Stimulated activated CD8-positive, alpha-beta memory T cell treated with anti-CD3 and anti-CD28 coated beads, Interleukin-4, amount 100 ng/mL, for 48 hours (primary cell): ENCODE results near the gene RHOT1.
"Not testable (repeated sequence)": the region's sequence is repeated elsewhere in the genome, so short reads cannot be mapped to it uniquely, and the experiment has no call there.

Experiments
- DNase-seq: peaks from one replicate; pipeline ENCODE4 v3.0.0-alpha.2; 2020

The RHOT1 gene

GRCh38 chr17:32142038-32142856, at the start of gene RHOT1:
Gene RHOT1 (plus strand): TSS chr17:32142502. CDS start chr17:32142693, 191 bp downstream.
- DNase-seq, result peak; percentile 80

GRCh38 chr17:32099686-32100085, 42.6 kb upstream of the RHOT1 start:
- DNase-seq, result no peak

DNA sequence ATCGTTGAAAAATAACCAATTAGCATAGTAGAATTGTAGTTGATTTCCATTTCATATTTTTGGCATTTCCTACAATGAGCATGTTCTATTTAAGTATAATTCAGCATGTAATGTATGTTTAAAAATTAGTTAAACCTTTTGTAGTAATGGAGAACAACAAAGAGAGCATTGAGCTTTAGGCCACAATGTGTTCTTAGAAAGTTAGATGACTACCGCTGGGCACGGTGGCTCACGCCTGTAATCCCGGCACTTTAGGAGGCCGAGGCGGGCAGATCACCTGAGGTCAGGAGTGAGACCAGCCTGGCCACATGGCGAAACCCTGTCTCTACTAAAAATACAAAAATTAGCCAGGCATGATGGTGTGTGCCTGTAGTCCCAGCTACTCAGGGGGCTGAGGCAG, 42.0 kb upstream of the RHOT1 start:
- DNase-seq, result not testable (repeated sequence)

- DNase-seq, result no peak
These were observed 41.2 kb upstream of the RHOT1 start for GRCh38 chr17:32100971-32101631.

- DNase-seq, result no peak
These were observed 40.1 kb upstream of the RHOT1 start for GRCh38 chr17:32102172-32102571.

GRCh38 chr17:32102646-32103186, 39.6 kb upstream of the RHOT1 start:
- no peak for DNase-seq

DNA sequence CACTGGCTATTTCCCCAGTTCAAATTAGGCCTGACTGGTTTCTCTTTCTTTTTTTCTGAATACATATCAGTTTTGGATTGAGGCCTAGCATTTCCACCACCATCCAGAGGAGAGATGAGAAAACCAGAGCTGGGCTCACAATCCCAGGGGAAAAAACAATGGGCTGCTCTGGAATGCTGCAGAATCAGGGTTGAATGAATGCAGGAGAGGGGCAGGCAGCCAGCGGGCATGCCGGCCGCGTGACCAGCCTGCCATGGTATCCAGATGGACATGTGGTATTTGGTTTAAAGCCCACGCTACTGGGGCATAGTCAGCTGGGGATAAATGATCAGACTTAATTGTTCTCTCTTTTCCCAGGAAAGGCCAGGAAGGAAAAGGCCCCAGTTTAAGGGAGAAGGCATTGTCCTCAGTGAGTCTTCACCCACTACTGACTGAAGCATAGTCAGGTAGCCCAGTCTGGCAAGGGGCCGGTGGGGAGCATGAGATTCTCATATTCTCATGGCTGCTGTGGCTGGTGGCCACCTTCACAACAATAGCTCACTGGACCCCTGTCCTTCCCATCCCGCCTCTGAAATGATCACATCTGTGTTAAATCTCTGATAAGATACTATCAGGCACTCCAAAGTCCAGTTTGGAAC, 38.7 kb upstream of the RHOT1 start:
- DNase-seq, result no peak

- DNase-seq, result no peak
These were observed 38.1 kb upstream of the RHOT1 start for GRCh38 chr17:32104158-32104557.

DNA sequence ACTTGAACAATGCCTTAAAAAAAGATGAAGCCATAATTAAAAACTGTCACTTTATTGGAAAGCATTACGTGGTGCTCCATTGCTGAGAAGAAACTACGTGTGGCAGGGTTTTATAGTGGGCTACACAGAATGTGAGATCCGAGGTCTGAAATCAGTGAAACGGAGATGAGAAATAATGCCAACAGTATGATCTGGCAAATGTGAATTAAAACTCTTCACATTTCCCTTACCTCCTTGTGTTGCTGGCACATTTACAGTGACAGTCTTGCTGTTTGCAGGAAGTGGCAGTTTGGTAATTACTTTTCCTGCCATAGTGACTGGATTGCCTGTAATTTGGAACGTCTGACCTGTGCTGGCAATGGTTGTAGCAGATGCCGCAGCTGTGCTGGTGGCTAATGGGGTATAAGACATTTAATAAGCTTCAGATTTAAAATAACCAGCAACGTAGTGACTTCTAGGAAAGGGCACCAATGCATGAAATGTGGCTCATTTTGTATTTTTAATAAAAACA, 35.8 kb upstream of the RHOT1 start:
- not testable (repeated sequence) for DNase-seq

- not testable (repeated sequence) for DNase-seq
These were observed 35.1 kb upstream of the RHOT1 start for GRCh38 chr17:32107194-32107593.

GRCh38 chr17:32110596-32110995, 31.7 kb upstream of the RHOT1 start:
- DNase-seq, result no peak

- peak; percentile 49 for DNase-seq
These were observed 31.0 kb upstream of the RHOT1 start for GRCh38 chr17:32111141-32111771.

DNA sequence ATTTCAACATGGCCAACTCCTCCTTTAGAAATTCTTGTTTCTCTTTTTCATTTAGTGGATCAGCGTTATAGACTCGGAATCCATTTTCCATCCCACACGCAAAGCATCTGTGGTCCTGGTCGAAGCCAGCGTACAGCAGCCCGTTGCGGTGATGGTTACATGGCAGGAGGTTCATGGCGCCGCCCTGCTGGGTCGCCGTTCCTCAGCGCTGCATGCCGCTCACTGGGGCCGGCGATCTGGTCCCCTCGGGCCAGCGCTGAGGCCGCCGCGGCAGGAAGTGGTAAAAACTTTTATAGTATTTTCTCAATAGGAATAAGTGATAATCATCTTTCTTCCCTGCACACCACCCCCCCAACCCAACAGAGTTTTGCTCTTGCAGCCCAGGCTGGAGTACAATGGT, 29.9 kb upstream of the RHOT1 start:
- DNase-seq, result no peak

DNA sequence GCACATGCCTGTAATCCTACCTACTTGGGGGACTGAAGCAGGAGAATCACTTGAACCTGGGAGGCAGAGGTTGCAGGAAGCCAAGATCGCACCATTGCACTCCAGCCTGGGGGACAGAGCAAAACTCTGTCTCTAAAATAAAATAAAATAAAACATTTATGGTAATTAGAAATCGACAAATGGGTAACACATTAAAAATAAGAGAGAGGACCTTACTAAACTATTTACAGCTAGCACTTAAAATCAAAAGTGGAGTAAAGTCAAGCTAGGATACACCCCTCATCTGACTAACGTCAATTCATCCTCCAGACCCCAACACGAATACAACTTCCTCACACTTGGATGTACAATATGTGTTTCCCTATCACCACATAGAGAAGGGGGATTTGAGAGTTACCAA, 27.8 kb upstream of the RHOT1 start:
- DNase-seq, result no peak

- peak; percentile 16 for DNase-seq
These were observed 26.8 kb upstream of the RHOT1 start for GRCh38 chr17:32115546-32115945.

- DNase-seq, result no peak
These were observed 25.4 kb upstream of the RHOT1 start for GRCh38 chr17:32116937-32117336.

DNA sequence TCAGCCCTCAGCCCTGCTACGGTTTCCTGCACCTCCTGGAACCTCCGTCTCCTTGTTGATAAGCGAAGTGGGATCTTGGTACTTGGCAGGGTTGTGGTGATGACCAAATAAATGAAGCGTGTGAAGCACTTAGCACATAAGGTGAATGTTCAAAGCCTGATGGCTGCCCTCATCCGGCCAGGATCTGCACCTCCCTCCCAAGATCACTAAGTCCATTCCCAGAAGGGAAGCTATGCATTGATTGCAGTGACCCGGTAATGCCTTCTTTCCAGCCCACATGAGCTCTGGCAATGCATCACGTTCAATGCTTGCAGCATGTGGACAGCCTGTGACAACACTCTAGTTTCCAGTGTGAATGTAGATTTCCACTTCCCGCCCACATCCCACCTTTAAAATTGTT, 24.9 kb upstream of the RHOT1 start:
- DNase-seq, result peak; percentile 22

DNA sequence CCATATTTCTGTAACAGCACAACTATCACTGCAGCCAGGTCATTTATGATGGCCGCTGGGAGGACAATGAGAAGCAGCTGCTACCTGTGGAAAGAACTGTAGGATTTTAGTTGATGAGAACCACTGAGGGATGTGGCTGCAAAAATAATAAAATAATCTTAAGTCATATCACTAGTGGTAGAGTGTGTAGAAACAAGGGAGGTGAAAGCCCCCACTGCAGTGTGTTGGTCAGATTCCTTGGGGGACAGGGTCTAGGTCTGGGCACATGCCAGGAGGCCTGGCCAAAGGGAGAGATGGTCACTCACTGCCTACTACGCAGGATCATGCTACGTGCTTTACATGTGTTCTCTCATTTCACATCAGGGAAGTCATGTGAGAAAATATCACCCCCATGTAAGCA, 24.2 kb upstream of the RHOT1 start:
- DNase-seq, result peak; percentile 13

- peak; percentile 14 for DNase-seq
These were observed 23.5 kb upstream of the RHOT1 start for GRCh38 chr17:32118835-32119234.

DNA sequence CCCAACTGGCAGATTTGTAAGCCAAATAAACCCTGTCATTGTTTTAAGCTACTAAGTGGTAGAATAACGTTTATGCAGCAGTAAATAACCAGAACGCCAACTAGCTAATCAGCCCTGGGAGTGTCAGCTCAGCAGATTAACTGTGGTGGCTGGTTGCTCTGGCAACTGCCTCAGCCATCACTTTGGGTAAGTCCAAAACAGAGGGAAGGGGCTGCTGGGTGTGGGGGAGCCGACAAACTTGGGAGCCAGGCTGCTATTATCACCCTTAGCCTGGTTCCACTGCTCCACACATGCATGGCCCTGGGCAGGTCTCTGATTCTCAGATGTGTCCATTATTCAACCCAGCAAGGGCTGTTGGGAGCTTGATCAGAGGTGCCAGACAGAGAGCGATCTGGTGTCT, 22.2 kb upstream of the RHOT1 start:
- DNase-seq, result peak; percentile 3

DNA sequence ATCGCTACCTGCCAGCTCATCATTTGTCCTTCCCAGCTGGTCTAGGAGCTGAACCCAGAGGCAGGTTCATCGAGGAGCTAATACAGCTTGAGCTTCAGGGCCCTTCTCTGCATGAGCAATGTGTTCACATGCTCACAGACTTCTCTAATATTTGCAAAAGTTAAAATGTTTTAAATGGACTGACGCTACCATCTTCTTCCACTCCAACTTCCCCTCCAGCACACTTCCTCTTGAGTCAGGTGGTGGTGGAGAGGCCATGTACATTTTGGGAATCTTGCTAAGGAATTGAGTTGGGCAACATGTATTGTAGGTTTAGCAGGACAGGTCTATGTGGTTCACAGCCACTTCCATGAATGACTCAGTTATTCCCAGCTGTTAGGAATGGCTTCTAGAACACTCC, 21.6 kb upstream of the RHOT1 start:
- DNase-seq, result no peak

GRCh38 chr17:32123782-32124181, 18.5 kb upstream of the RHOT1 start:
- no peak for DNase-seq
